Astrocyte (in vitro differentiated cells and primary cell): ENCODE measurements around the gene SPDYE2. TPM values are rescaled to one million over a fixed set of nuclear protein-coding genes. Genes with fewer than 3 reads are reported as not detected.
"Not testable (repeated sequence)": the region's sequence is repeated elsewhere in the genome, so short reads cannot be mapped to it uniquely, and the experiment has no call there.

Experiments used
- DNase-seq: peaks from one replicate; pipeline ENCODE4 v3.0.0-alpha.2; 2010; ENCODE audit warnings: low read depth
- FAIRE-seq: peaks from 2 replicates; lab custom pipeline; 2011; peaks lifted over from hg19 to GRCh38; lab: Jason Lieb, UNC
- H2AFZ ChIP-seq: 2 replicates; pipeline ENCODE4 v1.6.0; 2012; ENCODE audit warnings: low read depth, low read length, inconsistent platforms
- H3K27ac ChIP-seq: 2 replicates; pipeline ENCODE4 v1.5.1; 2011; ENCODE audit warnings: low read depth, low read length, inconsistent platforms
- H3K27me3 ChIP-seq: 2 replicates; pipeline ENCODE4 v1.6.0; 2011; ENCODE audit warnings: low read length, inconsistent platforms; ENCODE audit not compliant: insufficient read depth
- H3K36me3 ChIP-seq: 2 replicates; pipeline ENCODE4 v1.5.1; 2011; ENCODE audit warnings: low read length, inconsistent platforms; ENCODE audit not compliant: insufficient read depth
- H3K4me1 ChIP-seq: 2 replicates; pipeline ENCODE4 v1.5.1; 2011; ENCODE audit warnings: low read length, inconsistent platforms; ENCODE audit not compliant: insufficient read depth
- H3K4me2 ChIP-seq: 2 replicates; pipeline ENCODE4 v1.6.0; 2012; ENCODE audit warnings: low read length, inconsistent platforms
- H3K4me3 ChIP-seq: 2 replicates; pipeline ENCODE4 v1.5.1; 2011; ENCODE audit warnings: low read depth, mild to moderate bottlenecking, low read length, inconsistent platforms; ENCODE audit not compliant: insufficient read depth
- H3K79me2 ChIP-seq: 2 replicates; pipeline ENCODE4 v1.6.0; 2012; ENCODE audit warnings: mild to moderate bottlenecking, low read length, inconsistent platforms; ENCODE audit not compliant: insufficient read depth
- H3K9ac ChIP-seq: 2 replicates; pipeline ENCODE4 v1.6.0; 2012; ENCODE audit warnings: mild to moderate bottlenecking, low read length, inconsistent platforms
- H3K9me3 ChIP-seq: 2 replicates; pipeline ENCODE4 v1.5.1; 2012; ENCODE audit warnings: low read depth, mild to moderate bottlenecking, low read length, inconsistent platforms; ENCODE audit not compliant: insufficient read depth
- H4K20me1 ChIP-seq: 2 replicates; pipeline ENCODE4 v1.6.0; 2012; ENCODE audit warnings: low read length, inconsistent platforms; ENCODE audit not compliant: insufficient read depth
- H3K27ac Mint-ChIP-seq: one replicate; pipeline ENCODE4 v1.8.0; 2021; ENCODE audit warnings: mild to moderate bottlenecking, mixed read lengths; ENCODE audit not compliant: unreplicated experiment
- H3K27me3 Mint-ChIP-seq: one replicate; pipeline ENCODE4 v1.8.0; 2021; ENCODE audit warnings: low read depth, mixed read lengths; ENCODE audit not compliant: unreplicated experiment
- H3K36me3 Mint-ChIP-seq: one replicate; pipeline ENCODE4 v1.8.0; 2021; ENCODE audit warnings: low read depth, mixed read lengths; ENCODE audit not compliant: unreplicated experiment
- H3K4me1 Mint-ChIP-seq: one replicate; pipeline ENCODE4 v1.8.0; 2021; ENCODE audit warnings: low read depth, mixed read lengths; ENCODE audit not compliant: unreplicated experiment
- H3K4me3 Mint-ChIP-seq: one replicate; pipeline ENCODE4 v1.8.0; 2021; ENCODE audit warnings: mild to moderate bottlenecking, moderate library complexity, mixed read lengths; ENCODE audit not compliant: unreplicated experiment
- H3K9me3 Mint-ChIP-seq: one replicate; pipeline ENCODE4 v1.8.0; 2021; ENCODE audit warnings: mild to moderate bottlenecking, mixed read lengths; ENCODE audit not compliant: unreplicated experiment
- total RNA-seq: library from RNA; stranded (reverse); gene quantifications from 2 replicates; pipeline ENCODE4 v1.2.1, GENCODE V29; 2021

SPDYE2 gene
- total RNA-seq, 1 donor from 2014 or later: not detected

DNA sequence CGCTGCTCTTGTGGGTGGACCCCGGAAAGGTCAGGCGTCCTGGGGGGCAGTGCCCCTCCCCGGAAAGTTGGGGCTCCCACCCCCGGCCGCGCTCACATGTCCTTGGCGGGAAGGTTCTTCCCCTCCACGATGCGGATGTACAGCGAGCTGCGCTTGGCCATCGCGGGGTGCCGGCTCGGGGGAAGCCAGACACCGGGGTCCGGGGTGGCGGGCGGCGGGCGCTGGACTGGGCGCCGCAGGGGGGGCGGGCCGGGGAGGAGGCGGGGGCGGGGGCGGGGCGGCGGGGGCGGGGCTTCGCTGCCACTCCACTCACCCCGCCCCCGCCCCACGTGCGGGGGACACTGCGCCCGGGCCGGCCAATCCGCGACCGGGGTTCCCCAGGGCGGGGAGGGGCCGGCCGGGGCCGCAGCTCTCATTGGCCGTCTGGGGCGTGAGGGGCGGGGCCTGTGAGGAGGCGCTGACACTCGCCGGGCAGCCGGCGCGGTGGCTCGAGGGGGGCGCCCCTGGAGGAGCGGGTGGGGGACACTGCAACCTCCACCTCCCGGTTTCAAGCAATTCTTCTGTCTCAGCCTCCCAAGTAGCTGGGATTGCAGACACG is 33.4 kb upstream of the SPDYE2 start, which contains the start of gene RASA4B:
RASA4B (minus strand) TSS at position 228 of the 598 bp plus-strand sequence; CDS start at position 161, 67 bp downstream.
- H3K4me1 ChIP-seq, H3K4me1 Mint-ChIP-seq, H3K4me2 ChIP-seq, H3K4me3 Mint-ChIP-seq, H3K36me3 Mint-ChIP-seq, H2AFZ ChIP-seq, H3K27ac Mint-ChIP-seq, H3K4me3 ChIP-seq, H3K9ac ChIP-seq, H3K27ac ChIP-seq, H3K27me3 Mint-ChIP-seq, H3K27me3 ChIP-seq, H3K79me2 ChIP-seq, H3K9me3 Mint-ChIP-seq, FAIRE-seq, H3K9me3 ChIP-seq, H4K20me1 ChIP-seq, H3K36me3 ChIP-seq, DNase-seq: not testable (repeated sequence)

DNA sequence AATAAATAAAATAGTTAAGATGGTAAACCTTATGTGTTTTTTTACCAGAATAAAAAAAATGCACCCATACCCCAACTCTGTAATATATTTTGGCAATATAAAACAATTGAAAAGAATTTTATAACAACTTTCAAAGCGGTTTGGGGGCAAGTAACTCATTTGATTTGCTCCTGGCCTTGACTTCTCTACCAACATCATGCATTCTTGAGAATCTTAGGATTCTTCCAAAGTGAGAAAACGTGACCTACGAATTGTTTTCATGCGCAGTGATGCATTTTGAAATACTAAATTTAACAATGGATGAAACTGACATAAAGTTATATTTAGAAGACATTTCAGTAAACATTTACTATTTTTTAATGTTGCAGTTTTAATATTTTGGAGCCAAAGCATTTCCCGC is 30.2 kb upstream of the SPDYE2 start:
- FAIRE-seq, H3K27me3 Mint-ChIP-seq, H2AFZ ChIP-seq, H4K20me1 ChIP-seq, H3K27ac Mint-ChIP-seq, H3K79me2 ChIP-seq, H3K36me3 ChIP-seq, H3K4me2 ChIP-seq, H3K4me1 ChIP-seq, H3K4me1 Mint-ChIP-seq, H3K36me3 Mint-ChIP-seq, H3K4me3 Mint-ChIP-seq, H3K27me3 ChIP-seq, H3K4me3 ChIP-seq, H3K9me3 Mint-ChIP-seq, DNase-seq, H3K27ac ChIP-seq, H3K9me3 ChIP-seq, H3K9ac ChIP-seq: not testable (repeated sequence)

DNA sequence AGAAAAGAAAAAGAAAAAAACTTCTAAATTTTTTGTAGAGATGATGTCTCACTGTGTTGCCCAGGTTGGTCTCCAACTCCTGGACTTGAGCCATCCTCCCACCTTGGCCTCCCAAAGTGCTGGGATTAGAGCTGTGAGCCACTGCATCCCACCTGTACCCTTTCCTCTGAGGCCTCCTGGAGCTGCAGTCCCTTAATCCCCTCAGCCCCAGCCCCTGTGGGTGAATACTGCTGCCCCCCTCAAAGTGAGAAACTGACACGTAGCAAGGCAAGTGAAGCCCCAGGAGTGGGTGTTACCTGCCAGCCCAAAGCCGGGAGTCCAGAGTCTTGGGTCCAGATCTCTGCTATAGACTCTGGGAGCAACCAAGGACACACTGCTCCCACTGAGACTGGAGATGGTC is 26.2 kb upstream of the SPDYE2 start:
- H2AFZ ChIP-seq, H3K4me3 Mint-ChIP-seq, H4K20me1 ChIP-seq, H3K36me3 Mint-ChIP-seq, H3K9ac ChIP-seq, H3K4me1 ChIP-seq, FAIRE-seq, H3K36me3 ChIP-seq, H3K4me3 ChIP-seq, H3K79me2 ChIP-seq, H3K9me3 Mint-ChIP-seq, H3K4me2 ChIP-seq, H3K27me3 ChIP-seq, H3K4me1 Mint-ChIP-seq, H3K27me3 Mint-ChIP-seq, H3K9me3 ChIP-seq, H3K27ac ChIP-seq, H3K27ac Mint-ChIP-seq, DNase-seq: not testable (repeated sequence)

GRCh38 chr7:102527182-102527581 is 23.8 kb upstream of the SPDYE2 start:
- H3K9me3 ChIP-seq, DNase-seq, H3K27me3 ChIP-seq, H3K27ac Mint-ChIP-seq, H3K27ac ChIP-seq, H3K4me1 Mint-ChIP-seq, H3K27me3 Mint-ChIP-seq, H3K9me3 Mint-ChIP-seq, FAIRE-seq, H4K20me1 ChIP-seq, H3K79me2 ChIP-seq, H3K9ac ChIP-seq, H2AFZ ChIP-seq, H3K36me3 ChIP-seq, H3K36me3 Mint-ChIP-seq, H3K4me3 ChIP-seq, H3K4me1 ChIP-seq, H3K4me3 Mint-ChIP-seq, H3K4me2 ChIP-seq: not testable (repeated sequence)

DNA sequence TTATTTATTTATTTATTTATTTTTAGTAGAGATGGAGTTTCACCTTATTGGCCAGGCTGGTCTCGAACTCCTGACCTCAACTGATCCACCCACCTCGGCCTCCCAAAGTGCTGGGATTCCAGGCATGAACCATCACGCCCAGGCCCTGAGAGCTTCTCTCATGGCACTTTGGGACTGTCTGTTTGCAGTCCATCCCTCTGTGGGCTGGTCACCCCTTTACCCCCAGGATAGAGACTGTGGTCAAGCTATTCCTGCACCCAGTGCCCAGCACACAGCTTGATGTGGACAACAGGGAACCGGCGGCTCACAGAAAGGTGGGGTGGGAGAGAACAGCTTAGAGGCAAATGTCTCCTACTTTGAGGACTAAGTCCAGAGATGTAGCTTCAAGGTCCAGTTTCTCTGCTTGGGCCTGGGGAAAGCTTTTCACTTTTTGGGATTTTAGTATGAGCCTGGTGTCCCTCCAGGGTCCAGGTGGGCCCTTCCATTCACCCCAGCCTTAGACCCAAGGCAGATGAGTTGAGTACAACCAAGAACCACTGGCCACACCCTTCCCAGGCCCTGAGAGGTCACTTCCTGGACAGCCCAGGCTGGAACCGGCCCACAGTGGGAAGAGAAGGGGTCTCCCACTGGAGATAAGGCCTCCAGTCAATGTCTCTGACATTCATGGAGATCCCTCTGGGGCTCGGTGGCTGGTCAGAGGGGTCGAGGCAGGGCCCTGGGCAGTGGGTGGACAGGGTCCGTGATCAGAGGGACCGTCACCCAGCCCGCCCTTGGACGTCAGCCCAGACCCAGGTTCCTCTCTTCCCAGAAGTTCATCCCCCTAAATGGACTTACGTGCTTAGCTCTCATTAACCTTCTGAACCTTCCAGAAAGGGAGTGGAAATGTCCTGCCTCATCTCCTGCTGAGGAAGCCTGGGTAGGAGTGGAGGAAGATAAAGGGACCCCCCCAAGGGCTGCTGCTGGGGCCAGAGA is 22.9 kb upstream of the SPDYE2 start:
- not testable (repeated sequence) for H3K27ac Mint-ChIP-seq, H3K36me3 ChIP-seq, H3K4me1 Mint-ChIP-seq, DNase-seq, H3K9me3 Mint-ChIP-seq, H3K9me3 ChIP-seq, H3K4me3 ChIP-seq, H3K36me3 Mint-ChIP-seq, H3K27me3 Mint-ChIP-seq, H3K4me2 ChIP-seq, H3K4me1 ChIP-seq, H3K27ac ChIP-seq, H3K9ac ChIP-seq, H3K4me3 Mint-ChIP-seq, H3K79me2 ChIP-seq, FAIRE-seq, H4K20me1 ChIP-seq, H2AFZ ChIP-seq, H3K27me3 ChIP-seq

GRCh38 chr7:102531583-102531982 is 19.4 kb upstream of the SPDYE2 start:
- not testable (repeated sequence) for H3K9me3 ChIP-seq, H3K36me3 Mint-ChIP-seq, H3K79me2 ChIP-seq, FAIRE-seq, H3K36me3 ChIP-seq, H3K4me3 Mint-ChIP-seq, H3K4me1 ChIP-seq, H3K4me2 ChIP-seq, H3K9me3 Mint-ChIP-seq, H3K27me3 ChIP-seq, H3K9ac ChIP-seq, H3K27ac ChIP-seq, H3K4me1 Mint-ChIP-seq, H4K20me1 ChIP-seq, DNase-seq, H3K27ac Mint-ChIP-seq, H3K4me3 ChIP-seq, H3K27me3 Mint-ChIP-seq, H2AFZ ChIP-seq
